HG03139 (cell line): ENCODE measurements around the gene C19orf38.
"Not testable (repeated sequence)": the region's sequence is repeated elsewhere in the genome, so short reads cannot be mapped to it uniquely, and the experiment has no call there.

ENCODE experiments used
- ATAC-seq: cut with Tn5 transposase; IDR thresholded peaks from one replicate; pipeline ENCODE4 v1.9.1; 2021; ENCODE audit not compliant: unreplicated experiment

Gene C19orf38

GRCh38 chr19:10872546-10873107 is 24.4 kb downstream of the C19orf38 start:
- ATAC-seq: no peak

- no peak for ATAC-seq
Measured at GRCh38 chr19:10874024-10874423, 25.8 kb downstream of the C19orf38 start.

- ATAC-seq: peak; percentile 34
Measured at GRCh38 chr19:10876459-10877240, 28.4 kb downstream of the C19orf38 start.

- not testable (repeated sequence) for ATAC-seq
Measured at GRCh38 chr19:10877608-10878007, 29.4 kb downstream of the C19orf38 start.

GRCh38 chr19:10878253-10878652 is 30.0 kb downstream of the C19orf38 start:
- no peak for ATAC-seq

GRCh38 chr19:10881403-10882107 is 33.3 kb downstream of the C19orf38 start:
- no peak for ATAC-seq

GRCh38 chr19:10882108-10882457 is 33.9 kb downstream of the C19orf38 start:
- ATAC-seq: no peak

- ATAC-seq: no peak
Measured at GRCh38 chr19:10884274-10884673, 36.1 kb downstream of the C19orf38 start.

- ATAC-seq: no peak
Measured at GRCh38 chr19:10885201-10886169, 37.3 kb downstream of the C19orf38 start.

- no peak for ATAC-seq
Measured at GRCh38 chr19:10887616-10888367, 39.6 kb downstream of the C19orf38 start.

GRCh38 chr19:10888421-10888866 is 40.2 kb downstream of the C19orf38 start:
- ATAC-seq: no peak

- no peak for ATAC-seq
Measured at GRCh38 chr19:10889880-10890279, 41.7 kb downstream of the C19orf38 start.

GRCh38 chr19:10891405-10892086 is 43.3 kb downstream of the C19orf38 start:
- no peak for ATAC-seq

- ATAC-seq: no peak
Measured at GRCh38 chr19:10892256-10892655, 44.0 kb downstream of the C19orf38 start.

- ATAC-seq: no peak
Measured at GRCh38 chr19:10894911-10895213, 46.6 kb downstream of the C19orf38 start.

GRCh38 chr19:10895363-10895762 is 47.1 kb downstream of the C19orf38 start:
- ATAC-seq: no peak

GRCh38 chr19:10895920-10896319 is 47.7 kb downstream of the C19orf38 start:
- ATAC-seq: no peak

GRCh38 chr19:10896851-10897526 is 48.8 kb downstream of the C19orf38 start:
- no peak for ATAC-seq

- ATAC-seq: no peak
Measured at GRCh38 chr19:10898633-10899032, 50.4 kb downstream of the C19orf38 start.
